ENCODE results near the gene C12orf42. TPM values are rescaled to one million over a fixed set of nuclear protein-coding genes. Genes with fewer than 3 reads are reported as not detected.

The C12orf42 gene
- total RNA-seq, 1 donor from 2014 or later = not detected

DNA sequence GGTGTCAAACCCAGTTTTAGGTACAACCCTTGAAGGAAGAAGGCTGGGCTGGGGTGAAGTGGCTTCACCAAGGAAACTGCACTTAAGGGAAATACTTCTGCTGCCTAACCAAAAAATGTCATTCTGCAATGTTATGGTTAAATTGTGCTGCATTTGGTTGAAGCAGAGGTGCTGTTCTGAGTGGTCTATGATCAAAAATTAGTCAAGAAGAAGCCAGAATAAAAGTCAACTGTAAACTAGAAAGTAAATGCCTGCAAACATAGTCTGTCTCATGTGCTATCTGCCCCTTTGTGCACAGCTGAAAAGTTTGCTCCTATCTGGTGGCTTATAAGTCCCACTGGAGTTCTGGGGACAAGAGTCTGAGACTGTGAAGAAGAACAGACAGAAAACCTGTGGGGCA lies 158.8 kb downstream of the C12orf42 start:
- no peak for DNase-seq (ENCODE audit: low read depth in 2 of 2)

- DNase-seq (ENCODE audit: low read depth in 2 of 2) = no peak
Measured at GRCh38 chr12:103334466-103334865, 161.3 kb downstream of the C12orf42 start.

DNA sequence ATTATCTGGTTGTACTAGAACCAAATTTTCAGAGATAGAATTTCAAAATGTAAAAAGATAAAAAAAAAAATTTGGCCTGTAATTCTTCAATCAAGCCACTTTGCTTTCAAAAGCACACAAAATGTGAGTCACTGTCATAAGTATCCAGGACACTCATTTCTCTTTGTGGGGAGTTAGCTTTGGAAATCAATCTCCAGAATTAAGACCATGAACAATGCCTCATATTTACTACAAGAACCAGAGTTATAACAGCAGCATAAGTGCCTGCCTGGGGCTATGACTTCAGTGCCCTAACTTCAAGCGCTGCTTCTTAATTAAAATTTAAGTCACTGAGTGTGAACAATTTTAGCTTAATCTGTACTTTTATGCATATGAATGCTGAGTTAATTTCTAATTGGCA lies 162.1 kb downstream of the C12orf42 start:
- DNase-seq (ENCODE audit: low read depth in 2 of 2) = no peak

GRCh38 chr12:103331643-103332042 lies 164.1 kb downstream of the C12orf42 start:
- DNase-seq (ENCODE audit: low read depth in 2 of 2) = no peak

DNA sequence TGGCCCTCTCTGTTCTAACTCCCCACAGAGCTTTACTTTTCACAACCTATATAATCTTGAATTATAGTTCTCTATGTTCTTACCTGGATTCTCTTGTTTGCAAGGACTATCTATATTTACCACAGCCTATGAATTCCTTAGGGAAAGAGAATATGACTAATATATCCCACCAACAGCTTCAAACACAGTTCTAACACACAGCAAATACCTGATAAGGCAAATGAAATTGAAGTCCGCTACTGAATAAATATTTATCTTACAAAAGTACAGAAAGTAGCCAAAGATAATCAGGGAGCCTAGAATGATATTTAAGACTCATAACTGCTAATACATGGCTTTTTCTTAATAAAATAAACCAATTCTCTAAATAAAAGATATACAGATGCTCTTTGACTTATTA lies 165.1 kb downstream of the C12orf42 start:
- no peak for DNase-seq (ENCODE audit: low read depth in 2 of 2)

DNA sequence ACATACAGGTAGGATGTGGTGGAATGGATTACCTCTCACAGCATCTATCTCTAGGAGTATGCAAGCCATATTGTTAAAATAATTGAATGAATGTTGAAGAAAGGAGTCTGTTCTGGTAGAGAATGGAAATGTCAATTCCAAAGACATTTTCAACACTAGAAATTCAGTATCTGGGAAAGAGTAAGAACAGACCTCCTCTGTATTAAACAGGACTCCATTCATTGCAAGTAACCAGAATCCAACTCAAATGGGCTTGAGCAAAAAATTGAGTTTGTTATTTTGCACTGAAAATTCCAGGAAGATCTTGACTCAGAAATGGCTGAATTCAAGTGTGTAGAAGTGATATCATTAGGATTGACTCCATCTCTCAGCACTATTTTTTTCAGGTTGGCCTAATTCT lies 168.1 kb downstream of the C12orf42 start:
- no peak for DNase-seq (ENCODE audit: low read depth in 2 of 2)

DNA sequence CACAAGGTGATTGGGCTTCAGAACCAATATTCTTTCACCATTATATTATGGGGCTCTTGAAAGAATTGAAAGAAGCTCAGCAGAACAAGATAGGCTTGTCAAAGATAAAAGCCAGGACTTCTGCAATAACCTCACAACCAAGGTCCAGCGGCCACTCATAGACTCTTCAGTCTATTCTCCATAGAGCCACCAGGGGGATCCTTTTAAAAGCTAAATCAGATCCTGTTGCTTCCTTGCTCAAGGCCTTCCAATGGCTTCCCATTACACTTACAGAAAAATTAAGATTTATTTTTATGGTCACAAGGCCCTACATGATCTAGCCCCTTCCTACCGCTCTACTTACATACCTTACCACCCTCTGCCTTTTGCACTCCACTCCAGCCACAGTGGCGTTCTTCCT lies 169.6 kb downstream of the C12orf42 start:
- no peak for DNase-seq (ENCODE audit: low read depth in 2 of 2)

- no peak for DNase-seq (ENCODE audit: low read depth in 2 of 2)
Measured at GRCh38 chr12:103318566-103318965, 177.2 kb downstream of the C12orf42 start.

DNA sequence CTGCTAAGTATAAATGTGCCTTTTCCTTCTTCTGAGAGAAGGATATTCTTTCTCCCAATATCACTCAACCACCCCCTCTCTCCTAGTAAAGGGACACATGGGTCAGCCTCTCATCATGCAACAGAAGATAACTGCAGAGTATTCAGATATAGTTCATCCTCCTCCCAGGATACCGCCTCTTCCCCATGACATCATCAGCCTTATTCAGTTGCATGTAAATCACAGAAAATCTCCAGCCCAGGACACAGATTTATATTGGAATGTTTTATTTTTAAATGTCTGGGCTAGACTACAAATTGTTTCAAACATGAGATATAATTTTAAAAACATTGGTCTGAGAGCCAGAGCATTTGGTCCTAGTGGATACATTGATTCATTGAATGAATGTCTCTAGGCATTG lies 178.5 kb downstream of the C12orf42 start:
- no peak for DNase-seq (ENCODE audit: low read depth in 2 of 2)

- no peak for DNase-seq (ENCODE audit: low read depth in 2 of 2)
Measured at GRCh38 chr12:103314786-103315185, 181.0 kb downstream of the C12orf42 start.

DNA sequence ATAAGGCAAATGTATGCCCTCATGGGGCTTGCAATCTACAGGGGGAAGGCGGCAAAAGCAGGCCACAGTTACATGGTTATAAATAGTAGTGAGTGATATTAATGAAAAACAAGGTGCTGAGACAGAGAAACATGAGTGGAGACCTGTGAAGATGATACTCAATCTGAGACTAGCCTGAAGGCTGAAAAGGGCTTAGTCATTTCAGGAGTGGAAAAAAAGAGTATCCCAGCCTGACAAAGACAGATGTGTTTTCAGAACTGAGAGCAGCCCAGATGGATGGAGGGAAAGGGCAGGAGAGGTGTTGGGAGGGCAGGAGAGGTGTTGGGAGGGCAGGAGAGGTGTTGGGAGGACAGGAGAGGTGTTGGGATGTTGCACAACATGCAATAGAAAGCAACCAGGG lies 181.9 kb downstream of the C12orf42 start:
- no peak for DNase-seq (ENCODE audit: low read depth in 2 of 2)

- DNase-seq (ENCODE audit: low read depth in 2 of 2) = no peak
Measured at GRCh38 chr12:103312742-103313354, 182.9 kb downstream of the C12orf42 start.

DNA sequence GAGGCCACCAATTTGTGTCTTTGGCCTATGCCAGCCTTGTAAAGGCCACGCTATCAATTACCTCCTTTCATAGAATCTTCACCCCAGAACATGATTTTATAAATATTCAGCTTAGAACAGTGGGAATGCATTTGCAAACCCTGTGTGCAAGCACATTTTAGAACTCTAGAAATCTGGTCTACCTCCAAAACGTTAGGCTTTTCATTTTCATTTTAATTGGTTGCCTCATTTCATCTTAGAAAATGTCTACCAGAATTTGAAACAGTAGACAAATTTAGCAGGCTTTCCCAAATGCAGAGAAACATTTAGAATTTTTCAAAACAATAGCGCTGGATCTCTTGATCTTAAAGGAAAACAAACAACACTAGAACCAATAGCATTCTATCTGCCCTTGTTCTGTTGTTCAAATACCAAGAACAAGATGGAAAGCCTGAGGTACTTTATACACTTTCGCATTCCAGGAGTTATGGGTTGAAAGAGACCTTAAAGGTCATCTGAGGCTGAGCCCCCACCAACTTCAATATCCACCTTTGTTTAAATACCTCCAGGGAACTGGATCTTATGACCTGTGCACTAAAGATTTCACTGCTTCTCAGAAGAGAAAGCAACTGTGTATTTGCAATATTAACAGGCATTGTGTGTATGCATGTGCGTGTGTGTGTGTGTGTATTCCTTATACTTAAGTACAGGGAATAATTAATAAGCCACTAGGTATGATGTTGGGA lies 185.1 kb downstream of the C12orf42 start:
- DNase-seq (ENCODE audit: low read depth in 2 of 2) = no peak

GRCh38 chr12:103308396-103308795 lies 187.4 kb downstream of the C12orf42 start:
- DNase-seq (ENCODE audit: low read depth in 2 of 2) = no peak

GRCh38 chr12:103303484-103303883 lies 192.3 kb downstream of the C12orf42 start:
- no peak for DNase-seq (ENCODE audit: low read depth in 2 of 2)

DNA sequence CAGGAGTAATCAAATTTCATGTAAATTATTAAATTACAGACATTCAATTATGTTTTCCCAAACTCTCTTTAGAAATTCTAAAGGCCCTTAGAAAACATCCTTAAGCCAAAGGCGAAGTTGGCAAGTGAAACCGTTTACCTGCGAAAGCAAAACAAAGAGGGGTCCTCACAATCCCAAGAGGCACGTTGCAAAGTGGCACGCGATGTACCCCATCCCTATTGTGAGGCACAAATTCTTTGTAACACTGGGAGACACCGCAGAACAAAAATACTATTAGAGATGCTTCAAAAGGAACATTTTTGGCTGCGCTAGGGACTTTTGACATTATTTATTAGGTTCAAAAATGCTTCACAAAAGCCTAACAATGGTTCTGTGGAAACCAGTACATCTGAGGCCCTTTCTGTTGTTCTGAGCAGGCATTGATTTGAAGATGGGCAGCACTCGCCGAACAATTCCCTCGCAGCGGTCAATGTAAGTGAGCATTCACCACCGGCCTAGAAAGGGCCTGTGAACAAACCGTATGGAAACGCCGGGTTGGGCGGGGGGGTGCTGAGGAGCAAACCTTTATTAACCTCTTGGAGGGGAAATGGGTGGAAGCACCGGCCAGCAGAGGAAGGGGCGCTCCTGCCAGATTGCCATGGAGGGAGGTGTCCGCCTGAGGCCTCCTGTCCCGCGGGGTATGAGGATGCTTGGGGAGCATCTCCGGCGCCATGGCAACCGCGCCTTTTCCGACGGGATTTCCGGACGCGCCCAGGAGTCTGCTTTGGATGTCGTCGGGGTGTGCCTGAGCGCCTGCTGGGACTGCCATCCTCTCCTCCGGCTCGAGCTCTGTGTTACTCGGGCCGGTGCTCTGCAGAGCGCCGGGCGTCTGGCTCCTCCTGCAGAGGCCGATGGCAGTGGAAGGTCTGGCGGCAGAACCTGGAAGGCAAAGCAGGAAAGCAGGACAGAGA lies 193.9 kb downstream of the C12orf42 start:
- DNase-seq (ENCODE audit: low read depth in 2 of 2) = no peak

GRCh38 chr12:103288016-103288415 lies 207.8 kb downstream of the C12orf42 start:
- no peak for DNase-seq (ENCODE audit: low read depth in 2 of 2)

DNA sequence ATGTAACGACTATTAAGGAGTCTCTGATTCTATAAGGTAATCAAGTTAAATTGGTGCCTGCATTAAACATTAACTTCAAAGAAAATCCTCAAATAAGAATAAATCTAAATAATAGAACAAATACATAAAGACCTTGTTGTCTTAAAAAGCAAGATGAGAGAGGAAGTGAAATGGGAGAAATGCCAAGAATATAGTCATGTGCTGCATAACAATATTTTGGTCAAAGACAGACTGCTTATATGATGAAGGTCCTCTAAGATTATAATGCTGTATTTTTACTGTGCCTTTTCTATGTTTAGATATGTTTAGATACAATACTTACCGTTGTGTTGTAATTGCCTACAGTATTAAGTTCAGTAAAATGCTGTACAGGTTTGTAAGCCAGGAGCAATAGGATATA lies 213.6 kb downstream of the C12orf42 start:
- DNase-seq (ENCODE audit: low read depth in 2 of 2) = no peak

DNA sequence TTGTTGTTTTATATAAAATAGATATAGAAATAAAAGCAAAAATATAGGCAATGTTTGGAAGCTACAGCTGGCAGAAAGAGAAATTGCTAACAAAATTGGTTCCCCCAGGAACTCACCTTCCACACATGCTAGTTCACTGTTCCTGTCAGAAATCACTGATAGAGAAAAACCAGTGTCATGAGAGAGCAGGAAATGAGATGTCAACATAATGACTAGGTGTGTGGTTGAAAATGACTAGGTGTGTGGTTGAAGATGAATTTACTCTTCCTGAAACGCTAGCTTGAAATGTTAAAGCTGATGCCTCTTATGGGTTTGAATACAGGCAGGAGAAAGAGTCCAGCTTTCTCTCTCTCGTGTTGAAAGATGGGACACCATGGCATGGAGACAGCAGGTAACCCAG lies 216.3 kb downstream of the C12orf42 start:
- no peak for DNase-seq (ENCODE audit: low read depth in 2 of 2)

GRCh38 chr12:103278329-103278728 lies 217.4 kb downstream of the C12orf42 start:
- no peak for DNase-seq (ENCODE audit: low read depth in 2 of 2)

DNA sequence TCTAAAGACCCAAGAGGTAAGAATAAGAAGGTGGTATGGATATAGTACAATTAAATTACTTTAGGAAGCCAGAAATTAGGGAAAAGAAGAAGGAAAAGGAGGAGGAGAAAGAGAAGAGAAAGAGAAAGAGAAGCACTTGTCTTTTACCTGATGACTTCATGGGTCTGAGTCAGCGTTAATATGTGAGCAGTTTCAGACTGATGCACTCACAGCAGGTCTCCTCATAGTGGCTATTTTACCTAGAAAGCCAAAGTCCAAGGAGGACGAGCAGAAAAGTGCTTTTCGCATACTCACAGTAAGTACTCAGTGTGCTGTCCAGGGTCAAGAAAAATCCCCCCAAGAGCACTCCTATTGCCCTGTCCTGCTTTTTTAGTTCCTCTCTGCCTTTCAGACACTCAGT lies 222.1 kb downstream of the C12orf42 start:
- DNase-seq (ENCODE audit: low read depth in 2 of 2) = no peak

DNA sequence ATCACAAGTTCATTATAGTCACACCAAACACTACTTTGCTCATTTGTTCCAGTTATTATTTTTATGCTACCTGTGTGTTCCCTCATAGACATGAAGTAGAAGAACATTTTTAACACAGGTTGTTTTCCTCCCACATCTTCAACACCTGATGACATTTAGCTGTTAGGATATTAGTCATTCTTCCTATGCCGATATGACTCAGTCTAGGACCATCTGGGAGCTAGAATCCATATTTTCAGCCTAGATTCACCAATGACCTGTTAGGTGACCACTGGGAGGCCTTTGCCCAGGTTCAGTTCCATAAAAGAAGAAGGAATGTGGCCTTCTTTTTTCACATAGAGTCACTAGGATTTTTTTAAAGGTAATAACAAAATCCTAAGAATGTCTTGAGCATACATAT lies 222.8 kb downstream of the C12orf42 start:
- no peak for DNase-seq (ENCODE audit: low read depth in 2 of 2)
